DOHH2 (cell line): ENCODE results near the gene PNLIPRP3.

ENCODE experiments used
- H3F3A ChIP-seq: fragments of 200-600 bp; sonication (generic), shearing (Covaris generic); 2 replicates; pipeline ENCODE4 v1.6.0; 2016; ENCODE audit warnings: antibody characterized with exemption, mild to moderate bottlenecking; ENCODE audit not compliant: control insufficient read depth, insufficient read depth
- H3K27ac ChIP-seq: fragments of 200-600 bp; sonication (generic); 2 replicates; pipeline ENCODE4 v1.5.1; 2014; ENCODE audit warnings: low read depth, mild to moderate bottlenecking, low read length, moderate library complexity
- H3K27me3 ChIP-seq: fragments of 200-600 bp; sonication (generic); 2 replicates; pipeline ENCODE4 v1.6.1; 2014; ENCODE audit warnings: mild to moderate bottlenecking, low read length, mixed read lengths; ENCODE audit not compliant: control insufficient read depth
- H3K36me3 ChIP-seq: fragments of 200-600 bp; sonication (generic); 2 replicates; pipeline ENCODE4 v1.6.1; 2014; ENCODE audit warnings: mild to moderate bottlenecking, low read length, moderate library complexity, mixed read lengths; ENCODE audit not compliant: control insufficient read depth
- H3K4me1 ChIP-seq: fragments of 200-600 bp; sonication (generic); 2 replicates; pipeline ENCODE4 v1.6.1; 2014; ENCODE audit warnings: mild to moderate bottlenecking, low read length, mixed read lengths; ENCODE audit not compliant: control insufficient read depth
- H3K4me2 ChIP-seq: fragments of 200-600 bp; sonication (generic); 2 replicates; pipeline ENCODE4 v1.6.0; 2014; ENCODE audit warnings: mild to moderate bottlenecking, low read length, moderate library complexity
- H3K4me3 ChIP-seq: fragments of 200-600 bp; sonication (generic); 2 replicates; pipeline ENCODE4 v1.5.1; 2014; ENCODE audit warnings: mild to moderate bottlenecking, low read length, mixed read lengths
- H3K79me2 ChIP-seq: fragments of 200-600 bp; sonication (generic); 2 replicates; pipeline ENCODE4 v1.6.1; 2014; ENCODE audit warnings: mild to moderate bottlenecking, low read length, mixed read lengths; ENCODE audit not compliant: control insufficient read depth
- H3K9me2 ChIP-seq: fragments of 200-600 bp; sonication (generic); replicated peaks from 2 replicates; pipeline ENCODE4 v1.6.1; 2014; ENCODE audit warnings: mild to moderate bottlenecking, low read length, mixed read lengths; ENCODE audit not compliant: control insufficient read depth
- H3K9me3 ChIP-seq: fragments of 200-600 bp; sonication (generic); 2 replicates; pipeline ENCODE4 v1.6.1; 2014; ENCODE audit warnings: antibody characterized with exemption, low read length, mixed read lengths; ENCODE audit not compliant: control insufficient read depth, insufficient read depth
- H4K20me1 ChIP-seq: fragments of 200-600 bp; sonication (generic); 2 replicates; pipeline ENCODE4 v1.6.0; 2014; ENCODE audit warnings: low read depth, mild to moderate bottlenecking, antibody characterized with exemption, low read length, moderate library complexity; ENCODE audit not compliant: control insufficient read depth, insufficient read depth
- EZH2phosphoT487 ChIP-seq: fragments of 200-600 bp; sonication (generic); IDR thresholded peaks from 2 replicates; pipeline ENCODE4 v1.6.1; 2017; ENCODE audit warnings: borderline replicate concordance, mild to moderate bottlenecking, antibody characterized with exemption, low read length, moderate library complexity, mixed read lengths
- TF ChIP-seq, protein P1 (sequence below): fragments of 200-600 bp; sonication (generic); IDR thresholded peaks from one replicate; pipeline ENCODE4 v1.5.1; 2014; ENCODE audit warnings: antibody characterized with exemption, mild to moderate bottlenecking, low read depth, low read length; ENCODE audit not compliant: poor library complexity, severe bottlenecking

PNLIPRP3 gene

DNA sequence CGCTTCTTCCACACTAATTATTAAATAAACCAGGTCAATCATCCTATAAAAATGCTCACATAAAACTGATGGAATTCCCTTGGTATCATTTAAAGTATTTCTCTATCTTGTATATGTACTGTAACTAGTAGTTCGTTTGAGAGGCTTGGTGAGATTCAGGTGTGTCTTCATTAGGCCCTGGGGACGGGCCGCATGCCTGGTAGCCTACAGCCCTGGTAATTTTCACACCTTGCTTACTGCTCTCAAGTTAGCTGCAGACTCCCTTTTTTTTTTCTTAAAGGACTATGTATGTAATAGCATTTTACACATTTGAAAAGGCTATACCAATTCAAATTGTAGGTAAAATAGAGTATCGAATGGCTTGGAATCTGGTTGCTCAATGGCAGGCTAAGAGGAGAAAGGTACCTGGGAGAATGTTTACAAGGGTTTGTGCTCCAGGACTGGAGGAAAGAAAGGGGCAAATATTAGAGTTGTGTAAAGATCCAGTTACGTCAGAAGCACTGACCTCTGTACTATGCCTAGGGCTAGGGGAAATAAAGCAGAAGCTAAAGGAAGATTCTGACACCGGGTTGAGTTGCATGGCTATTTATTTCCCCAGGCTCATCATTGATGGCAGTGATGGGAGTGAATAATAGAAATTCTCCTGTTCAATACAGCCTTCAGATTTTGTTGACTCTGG is 59.3 kb downstream of the PNLIPRP3 start:
- Histone ChIP-seq H3K27ac (no peak overlapping the region), H4K20me1 (no peaks in the 10 kb centered on the region), H3K4me1 (no peaks in the 10 kb centered on the region), H3K27me3 (no peaks in the 10 kb centered on the region), H3K36me3 (no peaks in the 10 kb centered on the region), H3F3A (no peaks in the 10 kb centered on the region), H3K4me2 (no peak overlapping the region), H3K79me2 (no peaks in the 10 kb centered on the region), H3K9me3 (no peaks in the 10 kb centered on the region), H3K9me2 (no peaks in the 10 kb centered on the region), H3K4me3 (no peak overlapping the region)
- no peak for TF ChIP-seq EZH2phosphoT487
- TF ChIP-seq, protein P1, sequence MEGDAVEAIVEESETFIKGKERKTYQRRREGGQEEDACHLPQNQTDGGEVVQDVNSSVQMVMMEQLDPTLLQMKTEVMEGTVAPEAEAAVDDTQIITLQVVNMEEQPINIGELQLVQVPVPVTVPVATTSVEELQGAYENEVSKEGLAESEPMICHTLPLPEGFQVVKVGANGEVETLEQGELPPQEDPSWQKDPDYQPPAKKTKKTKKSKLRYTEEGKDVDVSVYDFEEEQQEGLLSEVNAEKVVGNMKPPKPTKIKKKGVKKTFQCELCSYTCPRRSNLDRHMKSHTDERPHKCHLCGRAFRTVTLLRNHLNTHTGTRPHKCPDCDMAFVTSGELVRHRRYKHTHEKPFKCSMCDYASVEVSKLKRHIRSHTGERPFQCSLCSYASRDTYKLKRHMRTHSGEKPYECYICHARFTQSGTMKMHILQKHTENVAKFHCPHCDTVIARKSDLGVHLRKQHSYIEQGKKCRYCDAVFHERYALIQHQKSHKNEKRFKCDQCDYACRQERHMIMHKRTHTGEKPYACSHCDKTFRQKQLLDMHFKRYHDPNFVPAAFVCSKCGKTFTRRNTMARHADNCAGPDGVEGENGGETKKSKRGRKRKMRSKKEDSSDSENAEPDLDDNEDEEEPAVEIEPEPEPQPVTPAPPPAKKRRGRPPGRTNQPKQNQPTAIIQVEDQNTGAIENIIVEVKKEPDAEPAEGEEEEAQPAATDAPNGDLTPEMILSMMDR: no peak

DNA sequence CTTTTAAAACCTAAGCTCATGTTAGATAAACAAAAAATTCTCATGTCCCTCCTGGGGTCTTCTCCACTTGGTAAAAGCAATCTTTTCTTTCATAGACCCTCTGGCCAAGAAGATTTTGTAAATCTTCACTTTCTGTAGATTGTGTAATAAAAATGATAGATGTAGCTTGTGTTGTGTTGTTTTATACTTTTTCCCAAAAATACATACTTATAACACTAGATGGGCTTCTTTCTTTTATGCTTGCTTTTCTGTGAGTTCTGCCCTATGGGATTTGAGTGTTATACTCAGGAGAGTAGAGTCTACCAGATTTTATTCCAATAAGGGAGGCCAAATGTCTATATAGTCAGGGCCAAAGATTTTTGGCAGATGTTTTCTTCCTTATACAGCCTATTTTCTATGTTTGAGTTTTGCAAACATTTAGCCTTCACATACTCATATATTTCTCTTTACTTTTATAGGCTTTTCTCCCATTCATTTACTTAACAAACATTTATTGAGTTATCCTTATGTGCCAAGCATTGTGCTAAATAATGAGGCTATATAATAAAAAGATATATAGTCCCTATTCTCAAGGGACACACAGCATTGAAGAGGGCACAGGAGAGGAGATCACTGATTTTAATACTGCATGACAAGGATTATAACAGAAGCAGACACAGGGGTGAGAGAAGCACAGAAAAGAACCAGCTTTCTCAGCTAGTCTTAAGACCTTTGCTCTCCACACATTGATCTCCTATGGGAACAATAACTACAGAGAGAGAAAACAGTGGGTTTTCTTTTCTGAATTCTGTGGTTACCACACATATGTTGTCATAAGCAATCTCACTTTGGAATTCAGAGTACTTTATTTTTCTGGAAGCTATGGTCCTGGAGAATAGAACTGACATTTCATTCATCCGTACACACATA is 60.1 kb downstream of the PNLIPRP3 start:
- no peaks in the 10 kb centered on the region for H3K4me1 ChIP-seq
- H3K27me3 ChIP-seq: no peaks in the 10 kb centered on the region
- H3K9me2 ChIP-seq: no peaks in the 10 kb centered on the region
- H3F3A ChIP-seq: no peaks in the 10 kb centered on the region
- TF ChIP-seq EZH2phosphoT487: no peak
- TF ChIP-seq, protein P1: no peak
- H3K9me3 ChIP-seq: no peaks in the 10 kb centered on the region
- H4K20me1 ChIP-seq: no peaks in the 10 kb centered on the region
- no peaks in the 10 kb centered on the region for H3K36me3 ChIP-seq
- no peaks in the 10 kb centered on the region for H3K79me2 ChIP-seq
- no peak overlapping the region for H3K4me2 ChIP-seq
- no peak overlapping the region for H3K27ac ChIP-seq
- H3K4me3 ChIP-seq: no peak overlapping the region

DNA sequence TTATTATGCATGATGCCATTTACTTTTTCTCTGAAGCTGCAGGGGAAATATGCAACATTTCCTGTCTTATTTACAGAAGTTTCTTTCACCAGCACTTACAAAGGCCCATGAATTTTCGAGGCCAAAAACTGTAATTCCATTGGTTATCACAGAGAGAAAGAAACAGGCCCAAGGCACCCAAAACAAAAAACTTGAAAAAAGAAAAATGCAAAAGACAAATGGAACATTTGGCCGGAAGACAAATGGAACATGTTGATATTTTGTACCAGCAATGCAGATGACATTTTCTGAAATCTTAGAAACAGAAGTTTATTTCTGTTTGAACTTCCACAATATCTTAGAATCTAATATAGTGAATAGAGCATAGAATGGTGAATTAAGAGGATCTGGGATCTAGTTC is 61.8 kb downstream of the PNLIPRP3 start:
- Histone ChIP-seq H3K27me3 (no peaks in the 10 kb centered on the region), H3K4me2 (no peak overlapping the region), H3K9me3 (no peaks in the 10 kb centered on the region), H3K79me2 (no peaks in the 10 kb centered on the region), H3K4me3 (no peak overlapping the region), H3F3A (no peaks in the 10 kb centered on the region), H3K9me2 (no peaks in the 10 kb centered on the region), H4K20me1 (no peaks in the 10 kb centered on the region), H3K4me1 (no peaks in the 10 kb centered on the region), H3K36me3 (no peaks in the 10 kb centered on the region), H3K27ac (no peak overlapping the region)
- TF ChIP-seq EZH2phosphoT487: no peak

DNA sequence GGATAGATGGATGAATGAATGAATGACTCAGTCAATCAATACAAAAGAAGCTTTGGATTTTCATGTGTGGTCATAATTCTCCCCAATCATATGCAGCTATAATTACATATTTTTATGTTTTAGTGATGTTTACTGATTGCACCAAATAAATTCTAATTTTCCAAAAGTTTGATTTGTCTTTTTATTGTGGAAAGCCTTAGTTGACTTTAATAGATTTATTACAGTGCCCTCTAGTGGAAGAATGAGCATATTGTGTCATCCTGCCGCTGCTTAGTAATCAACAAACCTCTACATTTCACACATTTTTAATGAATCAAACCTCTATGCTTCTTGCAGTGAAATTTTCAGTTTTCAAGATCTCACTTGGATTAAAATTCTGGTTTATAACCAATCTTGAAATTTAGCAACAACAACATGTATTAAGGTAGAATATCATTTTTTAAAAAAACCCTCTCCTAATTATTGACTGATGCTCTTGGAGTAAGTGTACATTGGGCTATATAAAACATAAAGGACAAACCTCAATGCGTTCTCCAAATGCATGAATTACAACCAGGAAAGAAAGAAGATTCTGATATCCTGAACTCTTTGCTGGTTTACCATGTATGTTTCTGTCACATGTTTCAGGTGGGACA is 62.5 kb downstream of the PNLIPRP3 start:
- H3K4me3 ChIP-seq: no peak overlapping the region
- H3K79me2 ChIP-seq: no peaks in the 10 kb centered on the region
- H3K36me3 ChIP-seq: no peaks in the 10 kb centered on the region
- no peaks in the 10 kb centered on the region for H3K4me1 ChIP-seq
- H3K9me3 ChIP-seq: no peaks in the 10 kb centered on the region
- H3F3A ChIP-seq: no peaks in the 10 kb centered on the region
- no peaks in the 10 kb centered on the region for H4K20me1 ChIP-seq
- no peak overlapping the region for H3K4me2 ChIP-seq
- no peak overlapping the region for H3K27ac ChIP-seq
- H3K27me3 ChIP-seq: no peaks in the 10 kb centered on the region
- no peaks in the 10 kb centered on the region for H3K9me2 ChIP-seq
- TF ChIP-seq EZH2phosphoT487: no peak
- TF ChIP-seq, protein P1: peak; percentile 73
